Fibroblast of lung (primary cell): ENCODE data around the gene PLS1. TPM values are rescaled to one million over a fixed set of nuclear protein-coding genes. Genes with fewer than 3 reads are reported as not detected.

ENCODE experiments used
- DNase-seq, 2 donors: peaks; one replicate each; pipeline versions ENCODE4 v3.0.0 to v3.0.0-alpha.2; 2010; ENCODE audit warnings: low read depth in 2 of 2
- H2AFZ ChIP-seq: 2 replicates; pipeline ENCODE4 v1.5.1; 2012; ENCODE audit warnings: low read length, control low read depth, inconsistent platforms
- H3K27ac ChIP-seq: 2 replicates; pipeline ENCODE4 v1.5.1; 2011; ENCODE audit warnings: low read length, control low read depth; ENCODE audit not compliant: insufficient read depth
- H3K27me3 ChIP-seq: 2 replicates; pipeline ENCODE4 v1.5.1; 2011; ENCODE audit warnings: mild to moderate bottlenecking, low read length; ENCODE audit not compliant: control insufficient read depth, insufficient read depth
- H3K36me3 ChIP-seq: 2 replicates; pipeline ENCODE4 v1.5.1; 2011; ENCODE audit warnings: low read length; ENCODE audit not compliant: control insufficient read depth, insufficient read depth
- H3K4me1 ChIP-seq: 2 replicates; pipeline ENCODE4 v1.5.1; 2011; ENCODE audit warnings: low read length; ENCODE audit not compliant: control insufficient read depth, insufficient read depth; ENCODE audit errors: extremely low read depth
- H3K4me2 ChIP-seq: 2 replicates; pipeline ENCODE4 v1.5.1; 2011; ENCODE audit warnings: low read length, control low read depth; ENCODE audit not compliant: insufficient read depth; ENCODE audit errors: extremely low read depth
- H3K4me3 ChIP-seq, 4 experiments: fragments of 200-600 bp in 1 of 4; sonication (generic) in 1 of 4; replicated peaks in 1 of 4; 2 replicates each; pipeline ENCODE4 v1.5.1; 2011 to 2016; ENCODE audit warnings: low read length in 4 of 4, low read depth in 3 of 4, mild to moderate bottlenecking in 3 of 4, control low read depth in 2 of 4, inconsistent platforms in 1 of 4, mixed read lengths in 1 of 4; ENCODE audit not compliant: insufficient read depth in 1 of 4; ENCODE audit errors: control extremely low read depth in 1 of 4
- H3K79me2 ChIP-seq: 2 replicates; pipeline ENCODE4 v1.5.1; 2012; ENCODE audit warnings: mild to moderate bottlenecking, low read length, inconsistent platforms; ENCODE audit not compliant: control insufficient read depth, insufficient read depth
- H3K9ac ChIP-seq: 2 replicates; pipeline ENCODE4 v1.5.1; 2011; ENCODE audit warnings: mild to moderate bottlenecking, low read length, control low read depth; ENCODE audit not compliant: insufficient read depth
- H3K9me3 ChIP-seq: 2 replicates; pipeline ENCODE4 v1.5.1; 2012; ENCODE audit warnings: low read depth, low read length; ENCODE audit not compliant: control insufficient read depth, insufficient read depth
- H4K20me1 ChIP-seq: 2 replicates; pipeline ENCODE4 v1.5.1; 2011; ENCODE audit warnings: low read length; ENCODE audit not compliant: control insufficient read depth, insufficient read depth; ENCODE audit errors: extremely low read depth
- EZH2 ChIP-seq: IDR thresholded peaks from 2 replicates; pipeline ENCODE4 v1.5.1; 2012; ENCODE audit warnings: low read length, control low read depth, mild to moderate bottlenecking; ENCODE audit errors: missing control alignments
- polyA plus RNA-seq, 2 donors: library from polyadenylated mRNA; depleted of rRNA in 1 of 2; stranded (reverse) in 1 of 2; unstranded in 1 of 2; fragments of >200 nt; gene quantifications; 2 replicates each; pipeline ENCODE4 v1.2.1, GENCODE V29; 2011 to 2012; ENCODE audit warnings: missing spikeins in 1 of 2
- total RNA-seq: library from RNA; depleted of rRNA; stranded (reverse); fragments of >200 nt; gene quantifications from 2 replicates; pipeline ENCODE4 v1.2.1, GENCODE V29; 2014
- TF ChIP-seq, protein P1 (sequence below), 2 donors: IDR thresholded peaks in 1 of 2; conservative IDR thresholded peaks in 1 of 2; 1 replicate in 1 of 2; 2 replicates in 1 of 2; pipeline ENCODE4 v1.5.1; 2011 to 2012; ENCODE audit warnings: low read length in 2 of 2, control low read depth in 1 of 2, inconsistent platforms in 1 of 2, low read depth in 1 of 2, mild to moderate bottlenecking in 1 of 2

The PLS1 gene
- total and polyA plus RNA-seq, 2 donors (not counting 1 experiment from before 2014, with no cell fraction given): 0.59 to 0.83 TPM

DNA sequence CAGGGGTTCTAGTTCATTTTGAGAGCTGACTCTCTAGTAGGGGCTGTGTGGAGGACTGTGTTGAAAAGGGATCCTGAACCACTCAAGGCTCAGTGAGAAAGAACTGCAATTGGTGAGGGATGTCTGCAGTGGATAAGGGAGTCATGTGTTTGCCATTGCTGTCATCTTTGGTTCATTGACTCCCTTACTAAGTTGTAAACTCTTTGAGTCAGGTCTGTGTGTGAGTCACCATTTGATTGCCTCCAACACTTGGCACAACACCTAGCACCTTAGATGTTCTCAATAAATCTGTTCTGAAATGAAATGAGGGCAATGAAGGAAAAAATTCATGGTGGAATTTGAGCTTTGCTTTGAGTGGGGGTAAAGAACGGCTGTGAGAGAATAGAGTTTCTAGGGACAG, 51.7 kb downstream of the PLS1 start:
- H3K79me2 ChIP-seq: no peaks in the 10 kb centered on the region
- no peaks in the 10 kb centered on the region for H3K27me3 ChIP-seq
- no peak for TF ChIP-seq EZH2
- TF ChIP-seq, protein P1, sequence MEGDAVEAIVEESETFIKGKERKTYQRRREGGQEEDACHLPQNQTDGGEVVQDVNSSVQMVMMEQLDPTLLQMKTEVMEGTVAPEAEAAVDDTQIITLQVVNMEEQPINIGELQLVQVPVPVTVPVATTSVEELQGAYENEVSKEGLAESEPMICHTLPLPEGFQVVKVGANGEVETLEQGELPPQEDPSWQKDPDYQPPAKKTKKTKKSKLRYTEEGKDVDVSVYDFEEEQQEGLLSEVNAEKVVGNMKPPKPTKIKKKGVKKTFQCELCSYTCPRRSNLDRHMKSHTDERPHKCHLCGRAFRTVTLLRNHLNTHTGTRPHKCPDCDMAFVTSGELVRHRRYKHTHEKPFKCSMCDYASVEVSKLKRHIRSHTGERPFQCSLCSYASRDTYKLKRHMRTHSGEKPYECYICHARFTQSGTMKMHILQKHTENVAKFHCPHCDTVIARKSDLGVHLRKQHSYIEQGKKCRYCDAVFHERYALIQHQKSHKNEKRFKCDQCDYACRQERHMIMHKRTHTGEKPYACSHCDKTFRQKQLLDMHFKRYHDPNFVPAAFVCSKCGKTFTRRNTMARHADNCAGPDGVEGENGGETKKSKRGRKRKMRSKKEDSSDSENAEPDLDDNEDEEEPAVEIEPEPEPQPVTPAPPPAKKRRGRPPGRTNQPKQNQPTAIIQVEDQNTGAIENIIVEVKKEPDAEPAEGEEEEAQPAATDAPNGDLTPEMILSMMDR (conservative IDR thresholded peaks at IDR 0.05 in 1 of 2, IDR thresholded peaks at IDR 0.05 in 1 of 2; ENCODE audit: low read depth in 1 of 2, low read length in 2 of 2): no peak
- H3K4me3 ChIP-seq: no peak overlapping the region
- DNase-seq: peak in 1 of 2 donors; percentile 72
- no peak overlapping the region for H2AFZ ChIP-seq
- no peaks in the 10 kb centered on the region for H3K4me1 ChIP-seq
- no peak overlapping the region for H3K27ac ChIP-seq
- H4K20me1 ChIP-seq: no peaks in the 10 kb centered on the region
- no peak overlapping the region for H3K9ac ChIP-seq
- no peaks in the 10 kb centered on the region for H3K36me3 ChIP-seq
- H3K4me2 ChIP-seq: no peak overlapping the region
- H3K9me3 ChIP-seq: no peaks in the 10 kb centered on the region

DNA sequence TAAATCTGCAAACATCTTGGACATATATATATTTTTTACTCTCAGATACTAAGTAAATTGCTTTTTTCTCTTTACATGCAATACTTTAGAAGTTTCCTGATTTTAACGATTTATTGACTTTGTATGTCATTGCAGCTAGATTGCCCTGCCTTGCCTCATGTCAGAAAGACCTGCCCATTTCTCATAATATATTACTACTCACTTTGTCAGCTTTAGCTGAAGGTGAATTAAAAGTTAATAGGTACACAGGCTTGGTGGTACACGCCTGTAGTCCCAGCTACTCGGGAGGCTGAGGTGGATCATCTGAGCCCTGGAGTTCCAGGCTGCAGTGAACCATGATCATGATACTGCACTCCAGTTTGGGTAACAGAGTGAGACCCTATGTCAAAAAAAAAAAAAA, 52.8 kb downstream of the PLS1 start:
- Histone ChIP-seq H3K4me2 (no peak overlapping the region), H3K36me3 (no peaks in the 10 kb centered on the region), H3K4me3 (no peak overlapping the region), H3K27ac (no peak overlapping the region), H3K27me3 (no peaks in the 10 kb centered on the region), H3K9ac (no peak overlapping the region), H2AFZ (no peak overlapping the region), H3K9me3 (no peaks in the 10 kb centered on the region), H4K20me1 (no peaks in the 10 kb centered on the region), H3K4me1 (no peaks in the 10 kb centered on the region), H3K79me2 (no peaks in the 10 kb centered on the region)
- DNase-seq: no peak
- no peak for TF ChIP-seq EZH2
- TF ChIP-seq, protein P1 (conservative IDR thresholded peaks at IDR 0.05 in 1 of 2, IDR thresholded peaks at IDR 0.05 in 1 of 2; ENCODE audit: low read depth in 1 of 2, low read length in 2 of 2): no peak

DNA sequence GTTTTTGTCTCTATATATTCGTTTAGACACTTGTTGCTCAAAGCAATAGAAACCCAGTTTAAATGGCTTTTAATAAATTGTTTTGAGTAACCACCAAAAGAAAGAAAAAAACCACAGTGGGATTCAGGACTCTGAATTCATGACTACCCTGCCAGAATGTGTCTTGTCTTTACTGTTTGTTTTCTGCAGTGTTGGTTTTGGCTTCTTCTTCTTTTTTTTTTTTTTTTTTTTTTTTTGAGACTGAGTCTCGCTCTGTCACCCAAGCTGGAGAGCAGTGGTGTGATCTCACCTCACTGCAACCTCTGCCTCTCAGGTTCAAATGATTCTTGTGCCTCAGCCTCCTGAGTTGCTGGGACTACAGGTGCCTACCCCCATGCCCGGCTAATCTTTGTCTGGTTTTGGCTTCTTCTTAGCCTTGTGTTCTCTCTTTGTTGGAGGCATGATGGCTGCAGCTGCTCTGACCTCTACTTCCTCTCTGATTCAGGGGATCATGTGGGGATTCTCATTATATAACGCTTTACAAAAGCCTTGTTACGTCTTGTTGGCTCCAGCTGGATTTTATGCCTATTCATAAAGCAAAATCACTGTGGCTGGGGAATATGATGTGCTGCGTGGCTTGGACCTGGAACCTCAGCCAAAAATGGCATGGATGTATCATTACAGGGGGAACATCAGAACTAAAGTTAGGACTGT, 54.0 kb downstream of the PLS1 start:
- H3K27ac ChIP-seq: no peak overlapping the region
- H4K20me1 ChIP-seq: no peaks in the 10 kb centered on the region
- H3K4me1 ChIP-seq: no peaks in the 10 kb centered on the region
- H3K79me2 ChIP-seq: no peaks in the 10 kb centered on the region
- H3K9ac ChIP-seq: no peak overlapping the region
- H3K27me3 ChIP-seq: no peaks in the 10 kb centered on the region
- TF ChIP-seq EZH2: no peak
- TF ChIP-seq, protein P1 (conservative IDR thresholded peaks at IDR 0.05 in 1 of 2, IDR thresholded peaks at IDR 0.05 in 1 of 2; ENCODE audit: low read depth in 1 of 2, low read length in 2 of 2): no peak
- H3K9me3 ChIP-seq: no peaks in the 10 kb centered on the region
- DNase-seq: peak in 1 of 2 donors; percentile 29
- no peak overlapping the region for H2AFZ ChIP-seq
- H3K4me3 ChIP-seq: no peak overlapping the region
- no peak overlapping the region for H3K4me2 ChIP-seq
- H3K36me3 ChIP-seq: no peaks in the 10 kb centered on the region
